Central memory CD8-positive, alpha-beta T cell (primary cell): ENCODE measurements around the gene ZYX.
A peak's percentile ranks its signal among the peaks of the same experiment; 100 is the strongest.

ENCODE experiments used
- ATAC-seq: fragments of 150-1000 bp; cut with Tn5 transposase; replicated peaks from 2 replicates; pipeline ENCODE4 v1.10.0; 2022; ENCODE audit warnings: mild to moderate bottlenecking, moderate FRiP score, moderate number of reproducible peaks; ENCODE audit not compliant: poor library complexity, severe bottlenecking; ENCODE audit errors: extremely low read depth
- DNase-seq, 2 donors: peaks; one replicate each; pipeline ENCODE4 v3.0.0; 2021; ENCODE audit warnings: low spot score in 2 of 2
- H3K27ac Mint-ChIP-seq: one replicate; pipeline ENCODE4 v1.8.0; 2022; ENCODE audit warnings: low read depth, mild to moderate bottlenecking, moderate library complexity, mixed read lengths
- H3K27me3 Mint-ChIP-seq: one replicate; pipeline ENCODE4 v1.8.0; 2022; ENCODE audit warnings: mixed read lengths
- H3K36me3 Mint-ChIP-seq: one replicate; pipeline ENCODE4 v1.8.0; 2022; ENCODE audit warnings: mild to moderate bottlenecking, moderate library complexity, mixed read lengths; ENCODE audit not compliant: insufficient read depth
- H3K4me1 Mint-ChIP-seq: one replicate; pipeline ENCODE4 v1.8.0; 2022; ENCODE audit warnings: mixed read lengths
- H3K4me3 Mint-ChIP-seq: one replicate; pipeline ENCODE4 v1.8.0; 2022; ENCODE audit warnings: mild to moderate bottlenecking, moderate library complexity, mixed read lengths
- H3K9me3 Mint-ChIP-seq: one replicate; pipeline ENCODE4 v1.8.0; 2022; ENCODE audit warnings: mixed read lengths

ZYX gene

DNA sequence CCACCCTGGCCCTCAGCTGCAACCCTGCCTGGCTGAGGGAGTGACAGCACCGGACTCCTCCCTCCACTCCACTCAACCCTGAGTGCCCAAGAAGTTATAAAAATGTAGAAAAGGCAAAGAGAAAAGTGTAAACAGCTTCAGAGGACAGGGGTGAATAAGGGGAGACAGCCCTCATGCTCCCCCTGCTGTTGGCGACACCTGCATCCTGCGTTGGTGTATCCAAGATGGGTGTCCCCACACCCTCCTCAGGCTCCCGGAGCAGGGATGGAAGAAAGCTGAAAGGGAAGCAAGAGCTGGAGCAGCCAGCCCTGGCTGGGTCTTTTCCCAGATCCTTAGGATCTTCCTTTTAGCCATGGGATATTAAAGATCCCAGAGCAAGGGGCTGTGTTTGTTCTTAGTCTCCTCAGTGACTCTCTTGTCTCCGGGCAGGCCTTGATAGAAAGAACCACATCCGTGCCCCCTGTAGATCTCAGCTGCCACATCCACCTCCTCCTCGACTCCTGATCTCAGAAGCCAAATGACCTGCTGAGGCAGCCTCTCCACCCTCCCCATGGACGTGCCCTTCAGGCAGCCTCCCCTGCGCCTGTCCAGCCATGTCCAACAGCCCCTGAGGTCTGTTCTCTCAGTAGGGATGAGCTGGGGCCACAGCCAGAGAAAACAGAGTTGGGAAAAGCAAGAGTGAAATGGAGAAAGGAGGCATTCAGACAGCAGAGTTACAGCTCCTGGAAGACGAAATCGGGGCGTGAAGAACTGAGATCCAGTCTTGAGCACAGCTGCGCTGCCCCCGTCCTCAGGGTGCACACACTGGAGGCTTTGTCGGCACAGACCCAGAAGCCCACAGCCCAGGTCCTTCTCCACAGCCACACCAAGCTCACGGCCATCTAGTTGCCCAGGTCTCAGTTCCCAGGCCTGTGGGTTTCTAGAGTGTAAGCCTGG, 25.4 kb upstream of the ZYX start:
- ATAC-seq (no peak), DNase-seq (no peak)
- peaks cover 13% of the 10 kb centered on the region for H3K4me1 Mint-ChIP-seq
- H3K36me3 Mint-ChIP-seq, result peaks cover 2% of the 10 kb centered on the region
- no peaks in the 10 kb centered on the region for H3K9me3 Mint-ChIP-seq
- H3K27ac Mint-ChIP-seq, result no peak overlapping the region
- H3K4me3 Mint-ChIP-seq, result no peak overlapping the region
- H3K27me3 Mint-ChIP-seq, result no peaks in the 10 kb centered on the region

DNA sequence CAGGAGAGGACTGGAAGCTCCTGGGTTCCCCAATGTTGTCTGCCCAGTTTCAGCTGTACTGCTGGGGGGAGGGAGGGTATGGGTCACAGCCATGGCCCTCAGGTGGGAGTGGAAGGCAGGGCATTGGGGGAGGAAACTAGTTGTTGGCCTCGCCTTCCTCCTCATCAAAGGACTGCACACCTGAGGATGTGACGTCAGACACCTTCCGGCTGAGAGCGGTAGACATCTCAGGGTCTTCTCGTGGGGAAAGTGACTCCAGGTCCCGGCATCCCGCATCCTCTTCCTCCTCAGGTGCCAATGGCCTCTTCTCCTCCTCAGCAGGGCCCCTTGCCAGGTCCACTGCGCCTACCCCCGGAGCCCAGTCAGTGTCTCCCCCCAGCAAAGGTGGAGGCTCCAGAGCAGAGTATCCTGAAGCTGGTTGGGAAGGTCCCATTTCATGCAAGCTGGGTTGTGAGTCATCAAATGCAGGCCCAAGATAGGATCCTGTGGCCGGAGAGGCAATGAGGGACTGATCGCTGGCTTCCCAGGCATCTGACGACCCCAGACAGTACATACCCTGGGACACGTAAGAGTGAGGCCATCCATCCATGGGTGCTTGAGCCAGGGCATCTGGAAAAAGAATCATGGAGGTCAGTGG, 24.6 kb upstream of the ZYX start:
- H3K36me3 Mint-ChIP-seq, result peaks cover 2% of the 10 kb centered on the region
- H3K4me3 Mint-ChIP-seq, result no peak overlapping the region
- no peaks in the 10 kb centered on the region for H3K9me3 Mint-ChIP-seq
- H3K27me3 Mint-ChIP-seq, result no peaks in the 10 kb centered on the region
- H3K4me1 Mint-ChIP-seq, result peaks cover 15% of the 10 kb centered on the region
- no peak overlapping the region for H3K27ac Mint-ChIP-seq
- no peak for DNase-seq
- no peak for ATAC-seq

- Mint-ChIP-seq H3K27me3 (peaks cover 7% of the 10 kb centered on the region), H3K4me3 (no peak overlapping the region), H3K27ac (no peak overlapping the region), H3K4me1 (peaks cover 18% of the 10 kb centered on the region), H3K36me3 (peaks cover 2% of the 10 kb centered on the region), H3K9me3 (no peaks in the 10 kb centered on the region)
- ATAC-seq, result no peak
- DNase-seq, result no peak
These were observed 22.5 kb upstream of the ZYX start for GRCh38 chr7:143358626-143359025.

DNA sequence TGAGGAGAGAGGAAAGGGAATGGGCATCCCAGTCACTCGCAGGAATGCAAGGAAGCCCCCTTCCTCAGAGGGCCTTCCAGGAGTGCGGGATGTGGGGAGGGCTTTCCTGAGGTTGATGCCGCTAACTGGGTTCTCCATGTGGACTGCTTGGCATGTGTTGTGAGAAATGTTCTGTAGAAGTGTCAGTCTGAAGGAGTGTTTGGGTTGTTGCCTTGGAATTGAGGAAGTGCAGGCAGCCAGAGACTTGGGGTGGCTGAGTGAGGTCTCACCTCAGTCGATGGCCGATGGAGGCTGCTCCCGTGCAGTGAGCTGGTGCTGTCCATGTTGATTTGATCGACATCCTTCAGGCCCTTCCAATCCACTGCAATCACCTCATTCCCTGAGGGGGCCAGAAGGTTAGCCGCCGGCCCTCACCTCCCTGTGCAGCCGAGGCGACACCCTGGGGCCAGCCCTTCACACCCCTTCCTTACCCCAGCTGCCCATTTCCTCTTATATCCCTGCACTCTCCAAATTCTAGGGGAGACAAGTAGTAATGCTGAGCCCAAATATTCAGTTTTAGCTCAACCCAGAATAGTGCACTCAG, 21.3 kb upstream of the ZYX start:
- H3K4me1 Mint-ChIP-seq, result peaks cover 17% of the 10 kb centered on the region
- H3K9me3 Mint-ChIP-seq, result no peaks in the 10 kb centered on the region
- H3K27me3 Mint-ChIP-seq, result peaks cover 20% of the 10 kb centered on the region
- H3K36me3 Mint-ChIP-seq, result peaks cover 2% of the 10 kb centered on the region
- ATAC-seq (no peak), DNase-seq (no peak)
- H3K27ac Mint-ChIP-seq, result peak overlapping the region; percentile 56
- peak overlapping the region; percentile 59 for H3K4me3 Mint-ChIP-seq

DNA sequence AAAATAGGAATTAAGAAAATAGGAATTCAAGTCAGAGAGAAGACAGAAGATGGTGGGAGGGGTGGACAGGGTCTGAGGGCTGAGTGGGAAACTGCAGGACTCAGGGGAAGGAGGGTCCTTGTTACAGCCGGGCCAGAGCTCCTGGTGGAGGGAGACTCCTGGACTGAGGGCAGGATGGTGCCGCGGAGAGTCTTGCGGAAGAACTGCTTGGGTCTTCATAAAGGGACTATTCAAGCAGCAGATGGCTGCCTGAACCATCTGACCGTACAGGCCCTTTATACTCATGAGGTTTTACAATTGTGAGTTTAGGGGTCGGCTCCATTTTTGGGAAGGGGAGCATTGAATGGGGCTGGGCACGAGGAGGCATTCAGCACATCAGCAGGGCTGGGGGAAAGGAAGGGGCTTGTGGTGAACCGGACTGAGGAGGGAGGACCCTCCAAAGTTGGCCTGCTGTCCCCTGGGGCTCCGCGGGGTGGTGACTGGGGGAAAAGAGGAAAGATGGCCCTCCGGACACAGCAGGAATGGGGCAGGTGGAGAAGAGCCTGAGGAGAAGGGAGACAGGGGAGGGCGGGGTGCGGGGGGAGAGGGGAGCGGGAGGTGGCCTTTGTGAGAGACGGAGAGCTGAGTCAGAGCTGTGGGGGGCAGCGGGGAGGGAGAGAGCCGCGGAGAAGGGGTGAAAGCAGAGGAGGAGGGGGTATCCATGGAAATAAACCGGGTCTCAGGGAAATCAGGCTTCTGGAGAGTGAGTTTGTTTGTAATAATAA, 20.2 kb upstream of the ZYX start:
- no peaks in the 10 kb centered on the region for H3K9me3 Mint-ChIP-seq
- no peak for ATAC-seq
- H3K36me3 Mint-ChIP-seq, result peaks cover 3% of the 10 kb centered on the region
- H3K27ac Mint-ChIP-seq, result peak overlapping the region; percentile 56
- DNase-seq, result no peak
- peaks cover 25% of the 10 kb centered on the region for H3K27me3 Mint-ChIP-seq
- H3K4me3 Mint-ChIP-seq, result peak overlapping the region; percentile 59
- peaks cover 17% of the 10 kb centered on the region for H3K4me1 Mint-ChIP-seq

GRCh38 chr7:143361552-143362130, 19.5 kb upstream of the ZYX start:
- ATAC-seq, result peak; percentile 37
- peaks cover 5% of the 10 kb centered on the region for H3K36me3 Mint-ChIP-seq
- H3K27me3 Mint-ChIP-seq, result peaks cover 25% of the 10 kb centered on the region
- no peak for DNase-seq
- H3K4me1 Mint-ChIP-seq, result peaks cover 17% of the 10 kb centered on the region
- peak overlapping the region; percentile 59 for H3K4me3 Mint-ChIP-seq
- peak overlapping the region; percentile 76 for H3K27ac Mint-ChIP-seq
- no peaks in the 10 kb centered on the region for H3K9me3 Mint-ChIP-seq

DNA sequence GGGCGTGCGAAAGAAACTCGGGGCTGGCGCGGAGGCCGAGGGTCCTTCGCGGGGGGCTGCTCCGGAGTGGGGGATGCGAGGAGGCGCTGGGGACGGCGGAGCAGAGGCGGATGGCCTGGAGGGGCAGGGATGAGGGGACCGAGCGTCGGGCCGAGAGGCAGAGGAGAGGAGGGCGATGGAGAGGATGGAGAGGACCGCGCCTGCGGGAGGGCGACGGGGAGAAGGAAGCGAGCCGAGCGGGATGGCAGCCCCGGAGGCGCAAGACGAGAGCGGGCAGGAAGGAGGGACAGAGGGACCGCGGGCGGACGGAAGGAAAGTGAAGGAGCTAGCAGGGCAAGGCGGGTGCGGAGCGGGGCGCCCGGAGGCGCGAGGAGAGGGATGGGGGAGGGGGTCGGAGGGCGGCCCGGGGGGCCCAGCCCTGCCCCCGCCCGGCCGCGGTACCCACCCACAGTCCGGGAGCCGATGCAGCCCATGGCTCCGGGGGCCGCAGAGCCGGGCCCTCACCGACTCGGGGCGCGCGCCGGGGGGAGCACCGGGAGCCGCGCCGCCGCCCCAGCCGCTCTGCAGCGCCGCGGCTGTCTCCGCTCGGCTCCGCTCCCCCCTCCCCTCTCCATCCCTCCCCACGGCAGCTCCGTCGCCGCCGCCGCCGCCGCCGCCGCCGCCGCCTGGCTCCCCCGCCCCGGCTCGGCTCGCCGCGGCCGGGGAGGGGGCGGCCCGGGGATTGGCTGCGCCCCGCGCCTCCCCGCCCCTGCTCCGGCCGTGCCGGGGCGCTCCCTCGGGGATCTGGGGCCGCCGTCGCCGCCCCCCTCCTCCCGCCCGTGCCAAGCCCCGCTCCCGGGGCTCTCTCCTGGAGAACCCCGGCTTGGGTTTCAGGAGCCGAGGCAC, 18.8 kb upstream of the ZYX start, which contains the start of gene FAM131B:
Gene FAM131B (minus strand): TSS at position 583 of the 885 bp plus-strand sequence. CDS start 110 bp downstream, at position 473.
- H3K27ac Mint-ChIP-seq, result peak within 1 kb of the TSS; percentile 76
- no peaks in the 10 kb centered on the region for H3K9me3 Mint-ChIP-seq
- DNase-seq, result no peak
- peaks cover 5% of the 10 kb centered on the region for H3K36me3 Mint-ChIP-seq
- peaks cover 17% of the 10 kb centered on the region for H3K4me1 Mint-ChIP-seq
- H3K4me3 Mint-ChIP-seq, result peak within 1 kb of the TSS; percentile 59
- peak; percentile 81 for ATAC-seq
- peaks cover 25% of the 10 kb centered on the region for H3K27me3 Mint-ChIP-seq

GRCh38 chr7:143363016-143363937, 17.9 kb upstream of the ZYX start:
- Mint-ChIP-seq H3K27ac (no peak overlapping the region), H3K9me3 (no peaks in the 10 kb centered on the region), H3K4me1 (peaks cover 17% of the 10 kb centered on the region), H3K4me3 (peak overlapping the region; percentile 44), H3K36me3 (peaks cover 5% of the 10 kb centered on the region), H3K27me3 (peaks cover 25% of the 10 kb centered on the region)
- ATAC-seq, result no peak
- DNase-seq, result no peak

DNA sequence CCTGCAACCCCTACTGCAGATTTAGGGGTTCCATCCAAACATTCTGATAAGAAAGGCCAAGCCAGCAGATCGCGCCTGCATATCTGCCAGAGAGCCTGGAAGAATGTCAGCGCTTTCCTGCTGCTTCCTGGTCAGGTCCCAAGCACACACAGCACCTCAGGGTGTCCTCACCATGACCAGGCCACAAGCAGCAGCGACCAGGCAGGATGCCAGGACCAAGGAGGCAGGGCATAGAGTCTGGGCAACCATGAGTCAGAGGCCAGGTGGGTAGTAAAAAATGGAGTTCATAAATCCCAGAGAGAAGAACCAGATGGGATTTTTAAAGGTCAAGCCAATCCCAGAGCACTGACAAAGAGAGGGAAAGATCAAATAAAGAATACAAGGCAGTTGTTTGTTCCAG, 13.2 kb upstream of the ZYX start:
- DNase-seq (no peak), ATAC-seq (no peak)
- Mint-ChIP-seq H3K27me3 (peaks cover 24% of the 10 kb centered on the region), H3K9me3 (no peaks in the 10 kb centered on the region), H3K27ac (no peak overlapping the region), H3K36me3 (peaks cover 2% of the 10 kb centered on the region), H3K4me1 (peaks cover 27% of the 10 kb centered on the region), H3K4me3 (no peak overlapping the region)

DNA sequence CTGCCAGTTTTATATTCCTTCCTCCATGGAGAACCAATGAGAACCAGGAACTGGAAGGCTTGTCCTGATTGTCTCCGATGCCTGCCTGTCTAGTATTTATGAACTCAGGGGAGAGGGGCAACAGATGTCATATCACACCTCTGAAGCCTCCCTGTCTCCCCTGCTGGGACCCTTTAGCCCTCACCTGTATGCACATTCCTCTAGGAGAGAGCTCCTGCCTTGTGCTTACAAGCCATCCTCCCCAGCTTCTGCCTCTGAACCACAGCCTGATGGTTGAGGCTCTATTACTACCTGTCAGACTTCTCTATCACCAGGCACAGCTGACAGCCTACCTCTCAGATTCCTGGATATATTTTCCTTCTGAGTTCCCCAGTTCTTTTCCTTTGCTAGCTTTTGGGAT, 12.8 kb upstream of the ZYX start:
- no peak for ATAC-seq

More for the DNA sequence above, 12.8 kb upstream of the ZYX start:
- DNase-seq, result no peak
- Mint-ChIP-seq H3K9me3 (no peaks in the 10 kb centered on the region), H3K4me3 (no peak overlapping the region), H3K36me3 (peaks cover 2% of the 10 kb centered on the region), H3K27me3 (peaks cover 20% of the 10 kb centered on the region), H3K27ac (no peak overlapping the region), H3K4me1 (peaks cover 27% of the 10 kb centered on the region)
